GM12891 (cell line): ENCODE results near the gene TJP3.

ENCODE experiments used
- DNase-seq: peaks from one replicate; pipeline ENCODE4 v3.0.0; 2011; ENCODE audit warnings: low spot score; ENCODE audit not compliant: insufficient read length
- FAIRE-seq: peaks from 2 replicates; lab custom pipeline; 2011; peaks lifted over from hg19 to GRCh38; lab: Jason Lieb, UNC
- PAX5 ChIP-seq: IDR thresholded peaks from 2 replicates; pipeline ENCODE4 v1.6.1; 2011; ENCODE audit warnings: low read length, moderate library complexity, mild to moderate bottlenecking; ENCODE audit not compliant: insufficient read depth, severe bottlenecking
- POLR2A ChIP-seq: IDR thresholded peaks from 2 replicates; pipeline ENCODE4 v1.6.1; 2011; ENCODE audit warnings: low read depth, low read length, control low read depth
- POLR2AphosphoS5 ChIP-seq: IDR thresholded peaks from 2 replicates; pipeline ENCODE4 v1.6.1; 2011; ENCODE audit warnings: low read depth, low read length, control low read depth
- POU2F2 ChIP-seq: IDR thresholded peaks from 2 replicates; pipeline ENCODE4 v1.6.1; 2011; ENCODE audit warnings: low read depth, mild to moderate bottlenecking, control low read depth, low read length, moderate library complexity
- SPI1 ChIP-seq: IDR thresholded peaks from 2 replicates; pipeline ENCODE4 v1.6.1; 2011; ENCODE audit warnings: low read depth, low read length, control low read depth
- TAF1 ChIP-seq: IDR thresholded peaks from 2 replicates; pipeline ENCODE4 v1.6.1; 2011; ENCODE audit warnings: low read depth, low read length, control low read depth

TJP3 gene

DNA sequence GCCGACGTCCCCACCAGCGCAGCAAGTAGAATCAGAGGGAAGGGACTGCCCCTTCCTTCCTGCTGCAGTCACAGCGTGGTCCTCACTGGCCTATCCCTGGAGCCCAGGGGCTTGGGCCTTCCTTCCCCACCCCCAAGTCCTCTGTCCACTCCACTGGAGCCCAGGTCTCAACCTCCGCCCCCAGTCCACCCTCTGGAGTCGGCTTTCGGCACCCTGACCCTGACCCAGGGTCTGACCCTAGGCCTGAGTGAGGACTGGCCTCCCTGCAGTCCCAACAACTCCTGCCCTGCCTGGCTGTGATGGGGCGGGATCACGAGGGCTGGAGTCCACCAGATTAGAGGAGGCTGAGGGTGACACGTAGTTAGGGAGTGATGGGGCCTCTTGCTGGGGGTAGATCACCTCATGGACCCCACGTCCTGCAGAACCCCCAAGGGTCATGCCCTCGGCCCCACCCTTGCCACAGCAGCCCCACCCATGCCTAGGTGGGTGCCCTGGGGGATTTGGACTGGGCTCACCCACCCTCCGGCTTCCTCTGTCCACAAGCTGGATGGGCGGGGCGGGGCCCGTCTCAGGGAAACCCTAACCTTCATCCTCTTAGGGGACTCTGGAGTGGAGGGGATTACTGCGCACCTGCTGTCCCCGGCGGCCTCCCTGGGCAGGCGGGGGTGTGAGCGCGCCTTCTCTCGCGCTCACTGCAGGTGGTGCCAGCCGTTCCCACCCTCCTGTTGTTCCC lies 60.0 kb downstream of the TJP3 start:
- TF ChIP-seq POU2F2, result no peak
- no peak for TF ChIP-seq POLR2A
- no peak for TF ChIP-seq TAF1
- TF ChIP-seq PAX5, result no peak
- TF ChIP-seq SPI1, result no peak
- no peak for TF ChIP-seq POLR2AphosphoS5
- no peak for FAIRE-seq
- no peak for DNase-seq

DNA sequence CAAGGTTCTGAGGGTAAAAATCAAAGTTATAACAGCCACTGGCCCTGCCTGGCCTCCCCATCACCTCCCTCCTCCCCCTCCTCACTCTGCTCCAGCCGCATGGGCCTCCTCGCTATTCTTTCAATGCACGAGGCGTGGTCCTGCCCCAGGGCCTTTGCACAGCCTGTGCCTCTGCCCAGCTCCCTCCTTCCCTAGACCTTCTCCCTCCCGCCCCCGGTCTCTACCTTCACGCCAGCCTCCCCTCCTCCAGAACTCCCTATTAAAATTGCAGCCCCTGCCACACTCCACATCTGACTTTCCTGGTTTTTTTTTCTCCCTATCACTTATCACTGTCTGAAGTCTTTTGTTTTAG lies 60.5 kb downstream of the TJP3 start:
- DNase-seq (no peak), FAIRE-seq (no peak)
- no peak for TF ChIP-seq POU2F2
- no peak for TF ChIP-seq POLR2AphosphoS5
- TF ChIP-seq SPI1, result no peak
- TF ChIP-seq PAX5, result no peak
- TF ChIP-seq TAF1, result no peak
- TF ChIP-seq POLR2A, result no peak

DNA sequence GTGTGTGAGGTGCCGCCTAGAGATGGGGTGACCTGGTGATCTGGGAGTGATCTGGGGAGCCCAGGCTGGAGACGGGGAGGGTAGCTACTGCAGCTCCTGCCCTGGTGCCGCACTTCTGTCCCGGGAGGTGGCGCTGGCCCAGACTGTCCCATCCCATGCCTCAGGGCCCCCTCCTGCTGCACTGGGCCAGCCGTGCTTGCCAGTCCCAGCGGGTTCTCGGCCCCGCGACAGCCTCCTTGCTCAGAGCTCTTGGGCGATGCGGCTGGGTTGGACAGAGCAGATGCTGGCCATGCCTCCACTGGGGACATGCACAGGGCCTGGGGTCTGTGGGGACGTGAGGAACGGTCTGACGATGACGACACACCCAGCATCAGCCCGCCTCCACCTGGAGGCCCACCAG lies 61.3 kb downstream of the TJP3 start:
- DNase-seq (no peak), FAIRE-seq (no peak)
- TF ChIP-seq TAF1, result no peak
- TF ChIP-seq POLR2A, result no peak
- TF ChIP-seq SPI1, result no peak
- TF ChIP-seq POU2F2, result no peak
- no peak for TF ChIP-seq PAX5
- TF ChIP-seq POLR2AphosphoS5, result no peak

DNA sequence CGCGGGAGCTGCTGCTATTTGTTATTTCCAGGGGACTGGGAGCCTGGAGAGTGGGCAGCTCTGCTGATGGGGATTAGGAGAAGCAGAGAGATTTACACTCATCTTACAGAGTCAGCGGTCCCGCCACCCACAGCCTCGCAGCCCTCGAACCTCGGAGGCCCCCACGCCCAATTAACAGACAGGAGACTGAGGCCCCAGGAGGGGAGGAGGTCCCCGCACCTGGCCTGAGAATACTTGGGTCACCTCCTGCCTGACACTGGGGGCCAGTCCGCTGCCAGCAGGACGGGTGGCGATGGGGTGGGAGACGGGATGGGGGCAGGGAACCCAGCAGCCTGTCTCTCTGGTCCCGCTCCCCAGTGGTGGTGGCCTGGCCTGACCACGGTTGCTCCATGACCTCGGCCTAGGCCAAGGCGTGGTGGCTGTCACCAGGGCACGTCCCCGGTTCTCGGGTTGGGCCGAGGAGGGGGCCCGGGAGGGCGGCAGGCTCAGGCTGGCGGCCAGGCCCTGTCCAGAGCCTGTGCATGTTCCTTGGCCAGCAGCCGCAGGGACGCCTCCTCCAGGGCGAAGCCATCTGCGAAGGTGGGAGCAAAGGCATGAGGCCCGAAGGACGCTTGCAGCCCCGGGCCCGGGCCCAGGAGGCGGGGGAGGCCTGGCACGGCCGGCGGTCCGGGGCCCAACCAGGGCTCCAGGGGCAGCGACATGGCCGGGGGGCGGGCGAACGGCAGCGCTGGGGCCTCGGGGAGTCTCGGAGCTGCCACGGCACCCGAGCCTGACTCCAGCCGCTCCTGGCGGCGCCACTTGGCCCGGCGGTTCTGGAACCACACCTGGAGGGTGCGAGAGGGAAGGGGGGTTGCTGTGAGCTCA lies 62.2 kb downstream of the TJP3 start:
- no peak for FAIRE-seq
- no peak for DNase-seq
- TF ChIP-seq PAX5 (no peak), POLR2AphosphoS5 (no peak), TAF1 (no peak), POLR2A (no peak), POU2F2 (no peak), SPI1 (no peak)

DNA sequence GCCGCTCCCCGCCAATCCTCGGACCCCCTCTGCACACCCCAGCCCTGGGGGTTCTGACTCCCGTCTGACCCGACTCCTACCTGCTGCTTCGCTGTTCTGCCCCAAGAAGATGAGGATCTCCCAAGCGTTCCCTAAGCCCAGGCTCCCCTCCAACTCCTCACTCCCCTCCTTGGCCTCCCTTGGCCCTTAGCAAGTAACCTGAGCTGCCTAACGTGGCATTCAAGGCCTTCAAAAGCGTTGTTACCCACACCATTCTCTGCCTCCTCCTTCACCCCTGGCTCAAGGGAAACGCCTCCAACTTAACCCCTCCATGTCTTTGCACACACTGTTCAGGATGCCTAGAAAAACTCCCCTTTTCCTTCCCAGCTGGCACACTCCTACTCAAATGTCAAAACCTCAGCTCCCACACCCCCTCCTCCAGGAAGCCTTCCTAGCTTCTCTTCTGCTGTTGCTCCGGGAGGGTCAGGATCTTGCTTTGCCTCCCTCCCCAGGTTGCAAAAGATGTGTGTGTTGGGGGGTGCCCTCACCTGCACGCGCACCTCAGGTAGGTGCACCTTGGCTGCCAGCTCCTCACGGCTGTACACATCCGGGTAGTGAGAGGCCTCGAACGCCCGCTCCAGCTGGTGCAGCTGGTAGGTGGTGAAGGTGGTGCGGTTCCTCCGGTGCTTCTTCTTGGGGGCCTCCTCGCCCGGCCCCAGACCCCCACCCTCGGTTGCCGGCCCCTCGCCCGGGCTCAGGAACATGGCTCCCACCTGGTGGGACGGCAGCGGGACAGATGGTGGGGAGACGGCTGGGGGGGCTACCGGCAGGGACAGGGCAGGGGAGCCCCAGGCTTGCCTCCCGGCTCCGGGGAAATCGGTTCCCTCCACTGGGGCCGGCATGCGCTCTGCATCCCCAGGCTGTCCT lies 63.1 kb downstream of the TJP3 start:
- DNase-seq (no peak), FAIRE-seq (no peak)
- TF ChIP-seq POLR2A, result no peak
- TF ChIP-seq TAF1, result no peak
- no peak for TF ChIP-seq POU2F2
- TF ChIP-seq PAX5, result no peak
- TF ChIP-seq SPI1, result no peak
- no peak for TF ChIP-seq POLR2AphosphoS5

DNA sequence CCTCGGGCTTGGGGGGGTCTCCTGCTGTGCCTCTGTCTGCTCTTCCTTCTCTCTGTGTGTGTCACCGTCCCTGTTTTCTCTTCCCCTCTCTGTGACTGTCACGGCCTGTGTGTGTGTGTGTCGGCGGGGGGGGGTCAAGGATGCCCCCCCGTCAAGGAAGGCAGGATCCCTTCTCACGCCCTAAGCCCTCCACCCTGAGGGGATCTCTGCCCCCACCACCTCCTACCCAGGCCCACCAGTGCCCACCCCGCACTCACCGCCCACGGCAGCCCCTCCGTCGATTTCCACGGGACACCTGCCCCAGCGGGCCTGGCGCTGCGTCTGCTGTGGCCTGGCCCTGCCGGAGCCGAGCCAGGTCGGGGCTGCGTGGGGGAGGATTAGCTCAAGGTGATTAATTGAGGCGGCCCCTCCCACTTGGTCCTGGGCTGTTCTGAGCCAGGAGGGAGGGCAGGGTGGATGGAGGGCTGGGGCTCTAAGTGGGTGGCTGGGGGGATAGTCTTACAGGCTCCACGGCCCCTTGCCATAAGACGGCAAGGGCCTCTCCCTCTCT lies 63.8 kb downstream of the TJP3 start, which contains the start of gene RAX2:
RAX2 (minus strand) TSS at position 323 of the 550 bp plus-strand sequence. CDS start 486 bp downstream, outside the sequence.
- no peak for DNase-seq
- no peak for FAIRE-seq
- TF ChIP-seq SPI1 (no peak), PAX5 (no peak), TAF1 (no peak), POLR2AphosphoS5 (no peak), POU2F2 (no peak), POLR2A (no peak)

DNA sequence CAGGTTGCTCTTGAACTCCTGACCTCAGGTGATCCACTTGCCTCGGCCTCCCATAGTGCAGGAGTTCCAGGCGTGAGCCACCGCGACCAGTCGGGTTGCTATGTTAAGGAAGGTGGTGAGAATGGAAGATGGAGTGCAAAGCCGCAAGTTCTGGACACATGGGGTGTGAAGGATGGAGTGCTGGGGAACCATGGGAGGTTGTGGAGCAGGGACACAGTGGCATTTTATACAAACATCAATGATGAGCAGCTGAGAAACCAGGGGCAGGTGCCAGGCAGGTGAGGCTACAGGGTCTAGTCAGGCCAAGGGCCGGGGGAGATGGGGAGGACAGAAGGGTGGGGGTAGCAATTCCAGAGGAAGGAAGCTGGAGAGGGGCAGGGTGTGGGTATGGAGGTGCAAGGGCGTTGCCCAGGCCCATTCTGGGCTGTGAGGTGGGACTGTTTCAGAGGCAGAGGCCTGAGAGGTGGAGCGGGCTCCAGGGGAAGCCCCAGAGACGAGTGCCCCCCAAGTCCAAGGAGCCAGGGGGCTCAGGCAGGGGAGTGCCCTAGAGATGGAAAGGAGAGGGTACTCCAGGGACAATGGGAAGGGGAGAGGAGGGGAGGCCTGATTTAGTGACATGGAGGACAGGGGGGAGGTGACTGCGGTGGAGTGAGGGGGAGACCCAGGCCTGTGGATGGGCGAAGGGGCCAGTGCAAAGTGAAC lies 65.8 kb downstream of the TJP3 start:
- FAIRE-seq (no peak), DNase-seq (no peak)
- no peak for TF ChIP-seq SPI1

DNA sequence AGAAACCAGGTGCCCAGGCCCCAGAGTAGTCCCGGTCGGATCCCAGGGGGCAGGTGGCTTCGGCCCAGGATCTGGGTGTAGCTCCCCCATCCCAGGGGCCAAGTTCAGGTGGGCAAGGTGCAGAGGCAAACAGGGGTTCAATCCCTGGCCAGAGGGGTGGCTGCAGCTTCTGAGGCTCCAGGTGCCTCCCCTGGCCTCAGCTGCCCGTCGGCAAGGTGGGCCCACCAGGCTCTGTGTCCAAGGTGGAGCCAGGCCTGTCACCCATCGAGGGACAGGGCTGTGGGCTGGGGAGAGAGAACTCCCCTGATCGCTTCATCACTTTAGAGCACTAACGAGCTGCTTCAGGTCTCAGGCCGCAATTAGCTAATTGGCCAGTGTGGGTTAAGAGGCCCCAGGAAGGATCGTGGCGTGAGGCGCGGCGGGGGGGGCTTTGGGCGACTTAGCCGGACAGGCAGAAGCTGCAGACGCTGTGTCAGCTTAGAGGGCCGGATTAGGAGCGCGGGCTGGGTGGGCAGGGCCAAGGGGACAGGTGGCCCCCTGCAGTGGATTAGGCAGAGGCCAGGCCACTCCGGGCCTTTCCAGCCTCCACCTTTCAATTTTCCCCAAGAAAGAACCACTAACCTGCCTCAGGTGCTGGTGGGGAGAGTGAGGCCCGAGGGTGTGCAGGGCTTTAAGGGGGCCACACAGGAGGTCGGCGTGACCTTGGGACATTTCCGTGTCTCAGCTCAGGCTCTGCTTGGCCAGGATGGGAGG lies 66.6 kb downstream of the TJP3 start:
- TF ChIP-seq PAX5 (no peak), POLR2AphosphoS5 (no peak), POLR2A (no peak), SPI1 (no peak)
- FAIRE-seq (no peak), DNase-seq (no peak)
